ENCODE data around the gene CLIC5.

Gene CLIC5

GRCh38 chr6:45880676-45881075 is 135.0 kb downstream of the CLIC5 start:
- Histone ChIP-seq H3K4me3 (ENCODE audit: low read depth, low read length) (no peak overlapping the region), H4K91ac (ENCODE audit: low read depth, low read length) (no peak overlapping the region), H3K79me1 (ENCODE audit: low read length) (no peaks in the 10 kb centered on the region), H2BK5ac (ENCODE audit: low read depth, low read length, poor library complexity) (no peak overlapping the region), H3K9ac (ENCODE audit: low read length) (no peak overlapping the region), H3K27me3 (ENCODE audit: insufficient read depth, low read length) (no peaks in the 10 kb centered on the region), H3K4me1 (ENCODE audit: control insufficient read depth in 1 of 2, insufficient read depth in 2 of 2, low read length in 2 of 2) (peaks cover 4 to 12% of the 10 kb centered on the region in 2 experiments), H3K18ac (ENCODE audit: low read length) (no peak overlapping the region), H3K27ac (ENCODE audit: low read depth, low read length) (no peak overlapping the region), H3K9me3 (ENCODE audit: insufficient read depth, low read depth, low read length) (no peaks in the 10 kb centered on the region), H3K79me2 (ENCODE audit: control insufficient read depth, insufficient read depth, low read length, poor library complexity) (no peaks in the 10 kb centered on the region), H4K8ac (ENCODE audit: low read depth, low read length) (no peak overlapping the region), H2BK12ac (ENCODE audit: low read length) (no peak overlapping the region), H3K4me2 (ENCODE audit: low read length) (no peak overlapping the region), H3K23ac (ENCODE audit: low read length) (no peak overlapping the region), H2AK5ac (ENCODE audit: low read length) (no peak overlapping the region), H2BK120ac (ENCODE audit: insufficient read depth, low read length, poor library complexity) (no peak overlapping the region), H3K36me3 (ENCODE audit: control insufficient read depth in 1 of 2, insufficient read depth in 2 of 2, low read length in 2 of 2) (no peaks in the 10 kb centered on the region), H4K12ac (ENCODE audit: low read depth, low read length) (no peak overlapping the region), H2AFZ (ENCODE audit: insufficient read depth, low read length, poor library complexity) (no peak overlapping the region), H3K4ac (ENCODE audit: low read depth, low read length) (no peak overlapping the region), H3K14ac (ENCODE audit: low read length) (no peak overlapping the region)
- no CpG with 5 or more reads among the region's 6 CpGs for WGBS (ENCODE audit: extremely low coverage, insufficient coverage, insufficient read length)
- no peak for DNase-seq

GRCh38 chr6:45880159-45880558 is 135.5 kb downstream of the CLIC5 start:
- Histone ChIP-seq H3K14ac (ENCODE audit: low read length) (no peak overlapping the region), H3K18ac (ENCODE audit: low read length) (no peak overlapping the region), H3K79me1 (ENCODE audit: low read length) (no peaks in the 10 kb centered on the region), H3K9ac (ENCODE audit: low read length) (no peak overlapping the region), H3K4me1 (ENCODE audit: control insufficient read depth in 1 of 2, insufficient read depth in 2 of 2, low read length in 2 of 2) (peaks cover 4 to 12% of the 10 kb centered on the region in 2 experiments), H3K4ac (ENCODE audit: low read depth, low read length) (no peak overlapping the region), H4K8ac (ENCODE audit: low read depth, low read length) (no peak overlapping the region), H4K91ac (ENCODE audit: low read depth, low read length) (no peak overlapping the region), H2AFZ (ENCODE audit: insufficient read depth, low read length, poor library complexity) (no peak overlapping the region), H2BK5ac (ENCODE audit: low read depth, low read length, poor library complexity) (no peak overlapping the region), H3K27ac (ENCODE audit: low read depth, low read length) (no peak overlapping the region), H3K4me3 (ENCODE audit: low read depth, low read length) (no peak overlapping the region), H2BK120ac (ENCODE audit: insufficient read depth, low read length, poor library complexity) (no peak overlapping the region), H3K36me3 (ENCODE audit: control insufficient read depth in 1 of 2, insufficient read depth in 2 of 2, low read length in 2 of 2) (no peaks in the 10 kb centered on the region), H3K4me2 (ENCODE audit: low read length) (no peak overlapping the region), H3K23ac (ENCODE audit: low read length) (no peak overlapping the region), H4K12ac (ENCODE audit: low read depth, low read length) (no peak overlapping the region), H3K9me3 (ENCODE audit: insufficient read depth, low read depth, low read length) (no peaks in the 10 kb centered on the region), H2BK12ac (ENCODE audit: low read length) (no peak overlapping the region), H3K79me2 (ENCODE audit: control insufficient read depth, insufficient read depth, low read length, poor library complexity) (no peaks in the 10 kb centered on the region), H2AK5ac (ENCODE audit: low read length) (no peak overlapping the region), H3K27me3 (ENCODE audit: insufficient read depth, low read length) (no peaks in the 10 kb centered on the region)
- DNase-seq: peak; percentile 80 to 91
- WGBS (ENCODE audit: extremely low coverage, insufficient coverage, insufficient read length): no CpG with 5 or more reads among the region's 5 CpGs

- H2BK5ac ChIP-seq (ENCODE audit: low read depth, low read length, poor library complexity): no peak overlapping the region
- H2AK5ac ChIP-seq (ENCODE audit: low read length): no peak overlapping the region
- H3K9ac ChIP-seq (ENCODE audit: low read length): no peak overlapping the region
- no peak overlapping the region for H3K23ac ChIP-seq (ENCODE audit: low read length)
- no peaks in the 10 kb centered on the region for H3K79me2 ChIP-seq (ENCODE audit: control insufficient read depth, insufficient read depth, low read length, poor library complexity)
- no peaks in the 10 kb centered on the region for H3K79me1 ChIP-seq (ENCODE audit: low read length)
- no peak overlapping the region for H4K8ac ChIP-seq (ENCODE audit: low read depth, low read length)
- H3K27me3 ChIP-seq (ENCODE audit: insufficient read depth, low read length): no peaks in the 10 kb centered on the region
- no CpG with 5 or more reads among the region's 5 CpGs for WGBS (ENCODE audit: extremely low coverage, insufficient coverage, insufficient read length)
- H3K27ac ChIP-seq (ENCODE audit: low read depth, low read length): no peak overlapping the region
- H4K12ac ChIP-seq (ENCODE audit: low read depth, low read length): no peak overlapping the region
- DNase-seq: no peak
- no peaks in the 10 kb centered on the region for H3K9me3 ChIP-seq (ENCODE audit: insufficient read depth, low read depth, low read length)
- H2AFZ ChIP-seq (ENCODE audit: insufficient read depth, low read length, poor library complexity): no peak overlapping the region
- no peaks in the 10 kb centered on the region for H3K36me3 ChIP-seq (ENCODE audit: control insufficient read depth in 1 of 2, insufficient read depth in 2 of 2, low read length in 2 of 2)
- H3K4me2 ChIP-seq (ENCODE audit: low read length): no peak overlapping the region
- H3K4me3 ChIP-seq (ENCODE audit: low read depth, low read length): no peak overlapping the region
- no peak overlapping the region for H2BK120ac ChIP-seq (ENCODE audit: insufficient read depth, low read length, poor library complexity)
- no peak overlapping the region for H3K4ac ChIP-seq (ENCODE audit: low read depth, low read length)
- H3K18ac ChIP-seq (ENCODE audit: low read length): no peak overlapping the region
- H2BK12ac ChIP-seq (ENCODE audit: low read length): no peak overlapping the region
- H4K91ac ChIP-seq (ENCODE audit: low read depth, low read length): no peak overlapping the region
- no peak overlapping the region for H3K14ac ChIP-seq (ENCODE audit: low read length)
- H3K4me1 ChIP-seq (ENCODE audit: control insufficient read depth in 1 of 2, insufficient read depth in 2 of 2, low read length in 2 of 2): peaks cover 4 to 12% of the 10 kb centered on the region in 2 experiments
Measured at GRCh38 chr6:45877970-45878590, 137.6 kb downstream of the CLIC5 start.

- Histone ChIP-seq H3K4ac (ENCODE audit: low read depth, low read length) (no peak overlapping the region), H3K4me1 (ENCODE audit: control insufficient read depth in 1 of 2, insufficient read depth in 2 of 2, low read length in 2 of 2) (no peaks in the 10 kb centered on the region), H2AFZ (ENCODE audit: insufficient read depth, low read length, poor library complexity) (no peak overlapping the region), H3K4me3 (ENCODE audit: low read depth, low read length) (no peak overlapping the region), H2BK120ac (ENCODE audit: insufficient read depth, low read length, poor library complexity) (no peak overlapping the region), H2BK5ac (ENCODE audit: low read depth, low read length, poor library complexity) (no peak overlapping the region), H4K8ac (ENCODE audit: low read depth, low read length) (no peak overlapping the region), H3K23ac (ENCODE audit: low read length) (no peak overlapping the region), H3K14ac (ENCODE audit: low read length) (no peak overlapping the region), H3K79me1 (ENCODE audit: low read length) (no peaks in the 10 kb centered on the region), H3K18ac (ENCODE audit: low read length) (no peak overlapping the region), H4K91ac (ENCODE audit: low read depth, low read length) (no peak overlapping the region), H3K79me2 (ENCODE audit: control insufficient read depth, insufficient read depth, low read length, poor library complexity) (no peaks in the 10 kb centered on the region), H2BK12ac (ENCODE audit: low read length) (no peak overlapping the region), H3K9ac (ENCODE audit: low read length) (no peak overlapping the region), H2AK5ac (ENCODE audit: low read length) (no peak overlapping the region), H4K12ac (ENCODE audit: low read depth, low read length) (no peak overlapping the region), H3K4me2 (ENCODE audit: low read length) (no peak overlapping the region), H3K27me3 (ENCODE audit: insufficient read depth, low read length) (no peaks in the 10 kb centered on the region), H3K27ac (ENCODE audit: low read depth, low read length) (no peak overlapping the region), H3K36me3 (ENCODE audit: control insufficient read depth in 1 of 2, insufficient read depth in 2 of 2, low read length in 2 of 2) (no peaks in the 10 kb centered on the region), H3K9me3 (ENCODE audit: insufficient read depth, low read depth, low read length) (no peaks in the 10 kb centered on the region)
- no peak for DNase-seq
- no CpG with 5 or more reads among the region's 7 CpGs for WGBS (ENCODE audit: extremely low coverage, insufficient coverage, insufficient read length)
Measured at GRCh38 chr6:45872827-45873365, 142.8 kb downstream of the CLIC5 start.
